HPDE6-E6E7 (cell line): Measurements from ENCODE around the gene ARHGAP24.
"Not testable (repeated sequence)": the region's sequence is repeated elsewhere in the genome, so short reads cannot be mapped to it uniquely, and the experiment has no call there.

Experiments used
- DNase-seq: peaks from one replicate; pipeline ENCODE4 v3.0.0; 2011; ENCODE audit warnings: missing footprints; ENCODE audit errors: extremely low spot score

Gene ARHGAP24

GRCh38 chr4:85812776-85813175, 337.8 kb downstream of the ARHGAP24 start:
- no peak for DNase-seq

- no peak for DNase-seq
These were observed 341.0 kb downstream of the ARHGAP24 start for GRCh38 chr4:85815796-85816459.

- no peak for DNase-seq
These were observed 343.8 kb downstream of the ARHGAP24 start for GRCh38 chr4:85818700-85819099.

- DNase-seq = not testable (repeated sequence)
These were observed 345.2 kb downstream of the ARHGAP24 start for GRCh38 chr4:85820101-85820500.

GRCh38 chr4:85821688-85822455, 346.9 kb downstream of the ARHGAP24 start:
- DNase-seq = no peak

- DNase-seq = no peak
These were observed 348.3 kb downstream of the ARHGAP24 start for GRCh38 chr4:85823295-85823694.

GRCh38 chr4:85824166-85824945, 349.4 kb downstream of the ARHGAP24 start:
- DNase-seq = no peak

- no peak for DNase-seq
These were observed 351.2 kb downstream of the ARHGAP24 start for GRCh38 chr4:85826060-85826678.

GRCh38 chr4:85828027-85828890, 353.3 kb downstream of the ARHGAP24 start:
- no peak for DNase-seq

- DNase-seq = no peak
These were observed 354.5 kb downstream of the ARHGAP24 start for GRCh38 chr4:85829276-85830051.

GRCh38 chr4:85831647-85832046, 356.7 kb downstream of the ARHGAP24 start:
- no peak for DNase-seq

GRCh38 chr4:85833302-85833701, 358.4 kb downstream of the ARHGAP24 start:
- DNase-seq = no peak

GRCh38 chr4:85834934-85835333, 360.0 kb downstream of the ARHGAP24 start:
- DNase-seq = no peak

- DNase-seq = no peak
These were observed 361.9 kb downstream of the ARHGAP24 start for GRCh38 chr4:85836588-85837438.

GRCh38 chr4:85837439-85837733, 362.4 kb downstream of the ARHGAP24 start:
- DNase-seq = no peak

GRCh38 chr4:85839981-85840451, 365.1 kb downstream of the ARHGAP24 start:
- DNase-seq = not testable (repeated sequence)

GRCh38 chr4:85842540-85842939, 367.6 kb downstream of the ARHGAP24 start:
- DNase-seq = no peak

GRCh38 chr4:85853740-85854139, 378.8 kb downstream of the ARHGAP24 start:
- DNase-seq = not testable (repeated sequence)

GRCh38 chr4:85854546-85854945, 379.6 kb downstream of the ARHGAP24 start:
- DNase-seq = no peak
